Neural progenitor cell (in vitro differentiated cells): ENCODE data around the gene TTYH3. TPM values are rescaled to one million over a fixed set of nuclear protein-coding genes. Genes with fewer than 3 reads are reported as not detected.

Experiments
- DNase-seq: peaks from one replicate; pipeline ENCODE4 v3.0.0-alpha.2; 2016; ENCODE audit warnings: low spot score
- H2AFZ ChIP-seq: fragments of 200-600 bp; sonication (generic); replicated peaks from 2 replicates; pipeline ENCODE4 v1.6.1; 2016; ENCODE audit warnings: antibody characterized with exemption
- H3F3A ChIP-seq: fragments of 200-600 bp; sonication (generic); 2 replicates; pipeline ENCODE4 v1.6.1; 2016; ENCODE audit warnings: antibody characterized with exemption, low read depth
- H3K27ac ChIP-seq: fragments of 200-600 bp; sonication (generic); 2 replicates; pipeline ENCODE4 v1.5.1; 2016; ENCODE audit warnings: mild to moderate bottlenecking
- H3K27me3 ChIP-seq: fragments of 200-600 bp; sonication (generic); 2 replicates; pipeline ENCODE4 v1.6.1; 2016; ENCODE audit warnings: mild to moderate bottlenecking, moderate library complexity
- H3K36me3 ChIP-seq: fragments of 200-600 bp; sonication (generic); 2 replicates; pipeline ENCODE4 v1.5.1; 2016
- H3K4me1 ChIP-seq: fragments of 200-600 bp; sonication (generic); 2 replicates; pipeline ENCODE4 v1.6.1; 2016; ENCODE audit warnings: mixed run types
- H3K4me2 ChIP-seq: fragments of 200-600 bp; sonication (generic); 2 replicates; pipeline ENCODE4 v1.6.1; 2016
- H3K4me3 ChIP-seq: fragments of 200-600 bp; sonication (generic); 2 replicates; pipeline ENCODE4 v1.5.1; 2016
- H3K79me2 ChIP-seq: fragments of 200-600 bp; sonication (generic); 2 replicates; pipeline ENCODE4 v1.6.1; 2016; ENCODE audit warnings: low read depth
- H3K9ac ChIP-seq: fragments of 200-600 bp; sonication (generic); 2 replicates; pipeline ENCODE4 v1.6.1; 2016
- H3K9me3 ChIP-seq: fragments of 200-600 bp; sonication (generic); 2 replicates; pipeline ENCODE4 v1.5.1; 2016; ENCODE audit warnings: low read depth
- H4K20me1 ChIP-seq: fragments of 200-600 bp; sonication (generic); 2 replicates; pipeline ENCODE4 v1.6.1; 2016; ENCODE audit warnings: low read depth
- H3K27ac Mint-ChIP-seq: 3 replicates; pipeline ENCODE4 v1.8.0; 2021; ENCODE audit warnings: mixed read lengths
- H3K27me3 Mint-ChIP-seq: 2 replicates; pipeline ENCODE4 v1.8.0; 2022; ENCODE audit warnings: low read depth, mild to moderate bottlenecking, inconsistent platforms, moderate library complexity, mixed read lengths; ENCODE audit not compliant: insufficient read depth
- H3K36me3 Mint-ChIP-seq: 3 replicates; pipeline ENCODE4 v1.8.0; 2021; ENCODE audit warnings: mixed read lengths
- H3K4me1 Mint-ChIP-seq: 3 replicates; pipeline ENCODE4 v1.8.0; 2021; ENCODE audit warnings: mixed read lengths
- H3K4me3 Mint-ChIP-seq: 3 replicates; pipeline ENCODE4 v1.8.0; 2021; ENCODE audit warnings: mild to moderate bottlenecking, moderate library complexity, mixed read lengths
- H3K9me3 Mint-ChIP-seq: 3 replicates; pipeline ENCODE4 v1.8.0; 2020; ENCODE audit warnings: mixed read lengths
- EZH2 ChIP-seq: fragments of 200-600 bp; sonication (generic); IDR thresholded peaks from 2 replicates; pipeline ENCODE4 v1.6.1; 2017; ENCODE audit warnings: antibody characterized with exemption, mild to moderate bottlenecking, moderate library complexity
- EZH2phosphoT487 ChIP-seq: fragments of 200-600 bp; sonication (generic); IDR thresholded peaks from 2 replicates; pipeline ENCODE4 v1.6.1; 2017; ENCODE audit warnings: antibody characterized with exemption
- total RNA-seq: library from RNA; depleted of rRNA; stranded (reverse); fragments of >200 nt; gene quantifications from 2 replicates; pipeline ENCODE4 v1.2.3, GENCODE V29; 2015; ENCODE audit warnings: low replicate concordance
- TF ChIP-seq, protein P1 (sequence below): fragments of 200-600 bp; sonication (generic); IDR thresholded peaks from 2 replicates; pipeline ENCODE4 v1.5.1; 2017; ENCODE audit warnings: antibody characterized with exemption, mild to moderate bottlenecking

TTYH3 gene
- total RNA-seq, 1 donor from 2014 or later = 13.2 TPM

DNA sequence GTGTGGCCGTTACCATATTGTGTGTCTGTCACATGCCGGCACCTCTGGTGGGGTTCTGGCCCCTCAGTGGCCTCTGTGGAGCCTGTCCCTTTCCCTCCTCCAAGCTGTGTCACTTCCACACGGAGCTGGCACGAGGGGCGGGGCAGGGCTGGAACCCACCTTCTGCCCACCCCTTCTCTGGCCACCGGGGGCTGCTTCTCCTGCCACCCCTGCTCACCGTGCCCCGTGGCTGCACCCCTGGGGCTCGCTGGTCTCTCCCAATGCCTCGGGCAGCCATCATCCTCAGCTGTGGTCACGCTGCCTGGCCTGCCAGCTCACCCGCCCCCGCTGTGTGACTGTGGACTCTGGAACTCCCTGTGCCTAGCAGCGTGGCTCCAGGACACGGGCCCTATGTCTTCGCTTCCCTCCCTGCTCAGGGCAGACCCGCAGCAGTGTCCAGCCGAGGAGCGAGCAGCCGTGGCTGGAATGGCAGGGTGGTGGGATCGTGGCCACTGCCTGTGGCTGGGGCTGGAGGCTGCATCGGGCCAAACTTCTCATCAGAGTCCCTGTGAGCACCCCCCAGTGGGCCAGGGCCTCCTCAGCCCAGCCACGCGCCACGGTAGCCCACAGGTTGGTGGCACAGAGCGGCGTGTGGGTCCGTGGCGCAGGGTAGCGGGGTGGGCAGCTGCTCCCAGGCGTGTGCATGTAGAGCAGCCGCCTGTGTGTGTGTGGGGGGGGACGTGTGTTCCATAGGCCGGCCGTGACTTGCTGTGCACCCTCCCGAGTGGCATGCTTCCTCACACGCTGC, 8.1 kb downstream of the TTYH3 start:
- H2AFZ ChIP-seq = no peak overlapping the region
- Mint-ChIP-seq H3K27me3 (no peaks in the 10 kb centered on the region), H3K4me3 (peak overlapping the region; percentile 60), H3K4me1 (peaks cover 36% of the 10 kb centered on the region), H3K27ac (no peak overlapping the region), H3K36me3 (no peaks in the 10 kb centered on the region), H3K9me3 (no peaks in the 10 kb centered on the region)
- H3K79me2 ChIP-seq = peaks cover 88% of the 10 kb centered on the region
- no peak overlapping the region for H3K4me3 ChIP-seq
- no peak for DNase-seq
- peaks cover 10% of the 10 kb centered on the region for H3K4me1 ChIP-seq
- H3K4me2 ChIP-seq = no peak overlapping the region
- no peaks in the 10 kb centered on the region for H3K27me3 ChIP-seq
- TF ChIP-seq, protein P1, sequence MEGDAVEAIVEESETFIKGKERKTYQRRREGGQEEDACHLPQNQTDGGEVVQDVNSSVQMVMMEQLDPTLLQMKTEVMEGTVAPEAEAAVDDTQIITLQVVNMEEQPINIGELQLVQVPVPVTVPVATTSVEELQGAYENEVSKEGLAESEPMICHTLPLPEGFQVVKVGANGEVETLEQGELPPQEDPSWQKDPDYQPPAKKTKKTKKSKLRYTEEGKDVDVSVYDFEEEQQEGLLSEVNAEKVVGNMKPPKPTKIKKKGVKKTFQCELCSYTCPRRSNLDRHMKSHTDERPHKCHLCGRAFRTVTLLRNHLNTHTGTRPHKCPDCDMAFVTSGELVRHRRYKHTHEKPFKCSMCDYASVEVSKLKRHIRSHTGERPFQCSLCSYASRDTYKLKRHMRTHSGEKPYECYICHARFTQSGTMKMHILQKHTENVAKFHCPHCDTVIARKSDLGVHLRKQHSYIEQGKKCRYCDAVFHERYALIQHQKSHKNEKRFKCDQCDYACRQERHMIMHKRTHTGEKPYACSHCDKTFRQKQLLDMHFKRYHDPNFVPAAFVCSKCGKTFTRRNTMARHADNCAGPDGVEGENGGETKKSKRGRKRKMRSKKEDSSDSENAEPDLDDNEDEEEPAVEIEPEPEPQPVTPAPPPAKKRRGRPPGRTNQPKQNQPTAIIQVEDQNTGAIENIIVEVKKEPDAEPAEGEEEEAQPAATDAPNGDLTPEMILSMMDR = no peak
- TF ChIP-seq EZH2 (no peak), EZH2phosphoT487 (no peak)
- H3K27ac ChIP-seq = peak overlapping the region; percentile 49
- no peaks in the 10 kb centered on the region for H3K9me3 ChIP-seq
- H3K9ac ChIP-seq = no peak overlapping the region
- H3F3A ChIP-seq = peaks cover 13% of the 10 kb centered on the region
- H3K36me3 ChIP-seq = no peaks in the 10 kb centered on the region
- H4K20me1 ChIP-seq = peaks cover 98% of the 10 kb centered on the region

DNA sequence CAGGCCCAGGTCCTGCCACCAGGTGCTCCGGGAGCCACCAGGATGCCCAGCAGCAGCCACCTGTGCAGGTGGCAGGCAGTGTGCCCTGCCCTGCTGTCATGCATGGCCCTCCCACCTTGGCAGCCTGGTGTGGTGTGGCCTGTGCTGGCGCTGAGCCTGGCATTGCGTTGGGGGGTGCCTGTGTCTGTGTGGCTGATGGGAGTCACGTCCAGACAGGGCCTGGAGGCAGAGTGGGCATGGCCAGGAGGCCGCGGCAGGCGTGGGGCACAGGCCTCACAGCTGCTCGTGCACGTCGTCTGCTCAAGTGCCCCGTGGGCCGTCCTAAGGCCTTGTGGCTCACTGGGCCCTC, 8.7 kb downstream of the TTYH3 start:
- Histone ChIP-seq H3K4me2 (no peak overlapping the region), H3K9ac (no peak overlapping the region), H3K4me3 (no peak overlapping the region), H2AFZ (no peak overlapping the region), H3K27ac (peak overlapping the region; percentile 82), H4K20me1 (peaks cover 98% of the 10 kb centered on the region), H3K9me3 (no peaks in the 10 kb centered on the region), H3F3A (peaks cover 13% of the 10 kb centered on the region), H3K4me1 (peaks cover 16% of the 10 kb centered on the region), H3K27me3 (no peaks in the 10 kb centered on the region), H3K36me3 (no peaks in the 10 kb centered on the region), H3K79me2 (peaks cover 87% of the 10 kb centered on the region)
- TF ChIP-seq EZH2phosphoT487 (no peak), EZH2 (no peak)
- TF ChIP-seq, protein P1 = no peak
- H3K4me3 Mint-ChIP-seq = peak overlapping the region; percentile 21
- H3K27me3 Mint-ChIP-seq = no peaks in the 10 kb centered on the region
- H3K36me3 Mint-ChIP-seq = no peaks in the 10 kb centered on the region
- no peak for DNase-seq
- no peak overlapping the region for H3K27ac Mint-ChIP-seq
- H3K4me1 Mint-ChIP-seq = peaks cover 39% of the 10 kb centered on the region
- no peaks in the 10 kb centered on the region for H3K9me3 Mint-ChIP-seq

- no peaks in the 10 kb centered on the region for H3K36me3 Mint-ChIP-seq
- peak overlapping the region; percentile 96 for H3K27ac Mint-ChIP-seq
- H3K4me1 Mint-ChIP-seq = peaks cover 40% of the 10 kb centered on the region
- peaks cover 98% of the 10 kb centered on the region for H4K20me1 ChIP-seq
- H2AFZ ChIP-seq = no peak overlapping the region
- H3K79me2 ChIP-seq = peaks cover 86% of the 10 kb centered on the region
- no peaks in the 10 kb centered on the region for H3K36me3 ChIP-seq
- no peak overlapping the region for H3K9ac ChIP-seq
- no peak for TF ChIP-seq EZH2phosphoT487
- TF ChIP-seq, protein P1 = no peak
- no peak for TF ChIP-seq EZH2
- H3K27me3 Mint-ChIP-seq = no peaks in the 10 kb centered on the region
- H3K9me3 Mint-ChIP-seq = no peaks in the 10 kb centered on the region
- H3K4me2 ChIP-seq = peak overlapping the region; percentile 42
- peaks cover 13% of the 10 kb centered on the region for H3F3A ChIP-seq
- H3K27me3 ChIP-seq = no peaks in the 10 kb centered on the region
- H3K4me3 Mint-ChIP-seq = peak overlapping the region; percentile 59
- H3K4me1 ChIP-seq = peaks cover 16% of the 10 kb centered on the region
- H3K27ac ChIP-seq = peak overlapping the region; percentile 82
- peak overlapping the region; percentile 1 for H3K4me3 ChIP-seq
- DNase-seq = no peak
- H3K9me3 ChIP-seq = no peaks in the 10 kb centered on the region
Measured at GRCh38 chr7:2640846-2641316, 9.1 kb downstream of the TTYH3 start.
